ENCODE results near the gene RSPH10B2. TPM values are rescaled to one million over a fixed set of nuclear protein-coding genes. Genes with fewer than 3 reads are reported as not detected.
A peak's percentile ranks its signal among the peaks of the same experiment; 100 is the strongest.

Gene RSPH10B2
- total and polyA plus RNA-seq, 9 of the 15 experiments (the other 6 are each of a cell fraction or from before 2014, with no cell fraction given): 0.04 to 0.11 (median 0.08) TPM; not detected in 5

DNA sequence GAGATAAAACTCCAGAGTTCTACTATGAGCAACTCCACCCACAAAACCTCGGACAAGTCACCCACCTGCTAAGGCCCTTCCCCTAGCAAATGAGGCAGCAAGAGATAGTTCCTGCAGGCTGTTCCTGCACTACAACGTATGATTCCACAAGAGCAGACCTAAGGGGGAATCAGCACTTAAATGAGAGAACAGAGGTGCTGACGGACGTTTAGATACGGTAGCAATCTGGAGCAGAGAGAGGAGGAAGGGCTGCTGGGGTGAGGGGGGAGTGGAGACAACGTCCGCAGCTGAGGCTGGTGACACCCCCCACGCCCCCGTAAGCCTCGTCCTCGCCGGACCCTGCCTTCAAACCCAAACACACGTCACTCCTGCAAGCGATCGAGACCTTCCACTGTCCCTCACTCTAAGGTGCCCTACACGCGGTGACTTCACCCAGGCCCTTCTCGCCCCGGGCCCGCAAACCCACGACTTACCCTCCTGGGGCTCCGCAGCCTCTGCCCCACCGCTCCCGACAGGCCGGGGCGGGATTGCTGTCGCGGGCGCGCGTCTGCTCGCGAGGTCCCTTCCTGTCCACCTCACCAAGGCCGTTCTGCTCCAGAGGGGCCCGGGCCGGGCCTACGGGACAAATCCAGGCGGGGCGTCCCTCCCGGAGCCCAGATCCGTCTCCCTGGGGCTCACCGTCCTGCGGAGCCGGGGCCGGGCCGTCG lies 47.8 kb upstream of the RSPH10B2 start (continued):
- TF ChIP-seq ZNF740 (CRISPR knock-in tag; IDR thresholded peaks at IDR 0.05): no peak
- TF ChIP-seq ZNF740 (tag; IDR thresholded peaks at IDR 0.05): no peak; a peak in 1 of 4 replicates
- TF ChIP-seq, protein P1, sequence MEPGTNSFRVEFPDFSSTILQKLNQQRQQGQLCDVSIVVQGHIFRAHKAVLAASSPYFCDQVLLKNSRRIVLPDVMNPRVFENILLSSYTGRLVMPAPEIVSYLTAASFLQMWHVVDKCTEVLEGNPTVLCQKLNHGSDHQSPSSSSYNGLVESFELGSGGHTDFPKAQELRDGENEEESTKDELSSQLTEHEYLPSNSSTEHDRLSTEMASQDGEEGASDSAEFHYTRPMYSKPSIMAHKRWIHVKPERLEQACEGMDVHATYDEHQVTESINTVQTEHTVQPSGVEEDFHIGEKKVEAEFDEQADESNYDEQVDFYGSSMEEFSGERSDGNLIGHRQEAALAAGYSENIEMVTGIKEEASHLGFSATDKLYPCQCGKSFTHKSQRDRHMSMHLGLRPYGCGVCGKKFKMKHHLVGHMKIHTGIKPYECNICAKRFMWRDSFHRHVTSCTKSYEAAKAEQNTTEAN (CRISPR knock-in tag; IDR thresholded peaks at IDR 0.05): no peak
- TF ChIP-seq MCM2 (IDR thresholded peaks at IDR 0.05; ENCODE audit: low read depth): no peak
- TF ChIP-seq TCF7L2 (IDR thresholded peaks at IDR 0.05; ENCODE audit: low read depth, low read length): no peak
- TF ChIP-seq TAF9B (IDR thresholded peaks at IDR 0.05; ENCODE audit: partially characterized antibody): no peak
- no peak for TF ChIP-seq ZNF76 (CRISPR knock-in tag; IDR thresholded peaks at IDR 0.05; ENCODE audit: borderline replicate concordance)
- TF ChIP-seq ZNF589 (CRISPR knock-in tag; IDR thresholded peaks at IDR 0.05; ENCODE audit: low read depth): no peak
- TF ChIP-seq PREB (CRISPR knock-in tag; IDR thresholded peaks at IDR 0.05): no peak
- TF ChIP-seq ZNF282 (CRISPR knock-in tag; IDR thresholded peaks at IDR 0.05): 0 out of 2 replicates have a peak, but pooled peaks have one; percentile 71
- no peak for TF ChIP-seq RAD21 (CRISPR knock-in tag; conservative IDR thresholded peaks at IDR 0.05 in 1 of 2, IDR thresholded peaks at IDR 0.05 in 1 of 2)
- no peak for TF ChIP-seq HNRNPUL1 (IDR thresholded peaks at IDR 0.05; ENCODE audit: low read length)
- no peak for TF ChIP-seq ELF2 (CRISPR knock-in tag; IDR thresholded peaks at IDR 0.05)
- TF ChIP-seq MBD1 (CRISPR knock-in tag; IDR thresholded peaks at IDR 0.05): no peak
- no peak for TF ChIP-seq HEY1 (CRISPR knock-in tag; IDR thresholded peaks at IDR 0.05; ENCODE audit: borderline replicate concordance)
